ENCODE data around the gene EXOC6. TPM values are rescaled to one million over a fixed set of nuclear protein-coding genes. Genes with fewer than 3 reads are reported as not detected.
"Not testable (repeated sequence)": the region's sequence is repeated elsewhere in the genome, so short reads cannot be mapped to it uniquely, and the experiment has no call there.

The EXOC6 gene
- total and polyA plus RNA-seq, 8 donors: 17.5 to 24.0 (median 19.8) TPM

DNA sequence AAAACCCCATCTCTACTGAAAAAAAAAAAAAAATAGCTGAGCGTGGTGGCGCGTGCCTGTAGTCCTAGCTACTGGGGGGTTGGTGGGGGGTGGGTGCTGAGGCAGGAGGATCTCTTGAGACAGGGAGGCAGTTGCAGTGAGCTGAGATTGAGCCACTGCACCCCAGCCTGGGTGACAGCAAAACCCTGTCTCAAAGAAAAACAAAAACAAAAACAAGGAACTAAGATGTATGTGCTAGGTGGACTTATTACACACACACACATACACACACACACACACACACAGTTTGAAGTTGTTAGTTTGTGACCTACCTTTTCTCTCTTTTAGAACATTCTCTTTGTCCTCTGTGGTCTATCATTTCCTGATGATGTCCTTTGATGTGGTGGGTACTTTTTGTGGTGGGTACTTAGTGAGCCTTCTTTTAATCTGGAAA lies 53.5 kb downstream of the EXOC6 start:
- ATAC-seq (no peak), DNase-seq (no peak)
- intact Hi-C loops (cut with DNase I): no loop called here
- TF ChIP-seq, protein P1, sequence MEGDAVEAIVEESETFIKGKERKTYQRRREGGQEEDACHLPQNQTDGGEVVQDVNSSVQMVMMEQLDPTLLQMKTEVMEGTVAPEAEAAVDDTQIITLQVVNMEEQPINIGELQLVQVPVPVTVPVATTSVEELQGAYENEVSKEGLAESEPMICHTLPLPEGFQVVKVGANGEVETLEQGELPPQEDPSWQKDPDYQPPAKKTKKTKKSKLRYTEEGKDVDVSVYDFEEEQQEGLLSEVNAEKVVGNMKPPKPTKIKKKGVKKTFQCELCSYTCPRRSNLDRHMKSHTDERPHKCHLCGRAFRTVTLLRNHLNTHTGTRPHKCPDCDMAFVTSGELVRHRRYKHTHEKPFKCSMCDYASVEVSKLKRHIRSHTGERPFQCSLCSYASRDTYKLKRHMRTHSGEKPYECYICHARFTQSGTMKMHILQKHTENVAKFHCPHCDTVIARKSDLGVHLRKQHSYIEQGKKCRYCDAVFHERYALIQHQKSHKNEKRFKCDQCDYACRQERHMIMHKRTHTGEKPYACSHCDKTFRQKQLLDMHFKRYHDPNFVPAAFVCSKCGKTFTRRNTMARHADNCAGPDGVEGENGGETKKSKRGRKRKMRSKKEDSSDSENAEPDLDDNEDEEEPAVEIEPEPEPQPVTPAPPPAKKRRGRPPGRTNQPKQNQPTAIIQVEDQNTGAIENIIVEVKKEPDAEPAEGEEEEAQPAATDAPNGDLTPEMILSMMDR (IDR thresholded peaks at IDR 0.05): no peak
- Histone ChIP-seq H3K36me3 (peaks cover 0 to 16% of the 10 kb centered on the region in 2 donors), H3K27ac (no peak overlapping the region), H3K27me3 (no peaks in the 10 kb centered on the region), H3K4me1 (no peaks in the 10 kb centered on the region), H3K9me3 (no peaks in the 10 kb centered on the region), H3K4me3 (no peak overlapping the region)

DNA sequence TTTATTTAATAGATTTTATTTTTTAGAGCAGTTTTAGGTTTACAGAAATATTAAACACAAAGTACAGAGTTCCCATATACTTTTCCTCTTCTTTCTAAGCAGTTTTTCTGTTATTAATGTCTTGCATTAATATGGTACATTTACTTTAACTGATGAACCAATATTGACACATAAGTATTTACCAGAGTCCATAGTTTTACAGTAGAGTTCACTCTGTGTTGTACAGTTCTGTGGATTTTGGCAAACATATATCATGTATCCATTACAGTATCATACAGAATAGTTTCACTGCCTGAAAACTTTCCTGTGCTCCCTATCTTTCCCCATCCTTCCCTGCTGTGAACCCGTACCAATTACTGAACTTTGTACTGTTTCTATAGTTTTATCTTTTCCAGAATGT lies 55.3 kb downstream of the EXOC6 start:
- H3K36me3 ChIP-seq: peaks cover 0 to 5% of the 10 kb centered on the region in 2 donors
- no peaks in the 10 kb centered on the region for H3K4me1 ChIP-seq
- DNase-seq (no peak), ATAC-seq (no peak)
- no peak overlapping the region for H3K4me3 ChIP-seq
- H3K27ac ChIP-seq: no peak overlapping the region
- intact Hi-C loops (cut with DNase I): no loop called here
- TF ChIP-seq, protein P1 (IDR thresholded peaks at IDR 0.05): no peak
- H3K27me3 ChIP-seq: no peaks in the 10 kb centered on the region
- no peaks in the 10 kb centered on the region for H3K9me3 ChIP-seq

DNA sequence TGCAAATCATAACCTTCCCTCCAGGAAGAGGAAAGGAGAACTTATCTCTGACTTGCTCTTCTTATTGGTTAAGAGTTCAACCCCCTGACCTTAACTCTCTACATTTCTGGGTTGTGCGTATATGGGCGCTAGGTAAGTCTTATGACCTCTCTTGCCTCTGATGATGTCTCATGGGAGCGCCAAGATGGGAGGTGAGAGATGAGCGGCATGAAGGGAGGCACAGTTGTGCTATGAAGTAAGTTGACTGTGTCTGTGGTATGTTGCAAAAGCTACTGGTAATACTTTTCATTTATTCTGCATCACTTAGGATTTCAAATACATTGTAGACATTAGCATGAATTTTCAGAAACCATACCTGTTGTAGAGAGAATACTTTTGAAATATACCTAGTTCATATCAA lies 59.0 kb downstream of the EXOC6 start:
- no peaks in the 10 kb centered on the region for H3K9me3 ChIP-seq
- DNase-seq: no peak
- no peaks in the 10 kb centered on the region for H3K27me3 ChIP-seq
- no peak overlapping the region for H3K27ac ChIP-seq
- intact Hi-C loops (cut with DNase I): no loop called here
- H3K36me3 ChIP-seq: peaks cover 0 to 21% of the 10 kb centered on the region in 2 donors
- no peak for ATAC-seq
- H3K4me1 ChIP-seq: no peaks in the 10 kb centered on the region
- no peak overlapping the region for H3K4me3 ChIP-seq
- TF ChIP-seq, protein P1 (IDR thresholded peaks at IDR 0.05): no peak

GRCh38 chr10:92912631-92913030 lies 64.3 kb downstream of the EXOC6 start:
- H3K9me3 ChIP-seq; ATAC-seq; H3K27me3 ChIP-seq; H3K4me3 ChIP-seq; H3K4me1 ChIP-seq; DNase-seq; H3K27ac ChIP-seq; intact Hi-C loops (cut with DNase I): not testable (repeated sequence)
- H3K36me3 ChIP-seq: peaks cover 0 to 30% of the 10 kb centered on the region in 2 donors

- DNase-seq (no peak), ATAC-seq (no peak)
- Histone ChIP-seq H3K4me1 (no peaks in the 10 kb centered on the region), H3K27ac (no peak overlapping the region), H3K9me3 (no peaks in the 10 kb centered on the region), H3K27me3 (no peaks in the 10 kb centered on the region), H3K36me3 (peaks cover 0 to 33% of the 10 kb centered on the region in 2 donors), H3K4me3 (no peak overlapping the region)
- intact Hi-C loops (cut with DNase I): no loop called here
- TF ChIP-seq, protein P1 (IDR thresholded peaks at IDR 0.05): no peak
Observed at GRCh38 chr10:92913973-92914372, 65.7 kb downstream of the EXOC6 start.

All from left lung (tissue), 10 donors.